Activated CD8-positive, alpha-beta memory T cell treated with anti-CD3 and anti-CD28 coated beads, Interleukin-2, amount 50 U/mL, for 24 hours (primary cell): ENCODE results near the gene SCCPDH.
"Not testable (repeated sequence)": the region's sequence is repeated elsewhere in the genome, so short reads cannot be mapped to it uniquely, and the experiment has no call there.

ENCODE experiments used
- DNase-seq: peaks from one replicate; pipeline ENCODE4 v3.0.0-alpha.2; 2020; ENCODE audit errors: extremely low read depth

The SCCPDH gene

DNA sequence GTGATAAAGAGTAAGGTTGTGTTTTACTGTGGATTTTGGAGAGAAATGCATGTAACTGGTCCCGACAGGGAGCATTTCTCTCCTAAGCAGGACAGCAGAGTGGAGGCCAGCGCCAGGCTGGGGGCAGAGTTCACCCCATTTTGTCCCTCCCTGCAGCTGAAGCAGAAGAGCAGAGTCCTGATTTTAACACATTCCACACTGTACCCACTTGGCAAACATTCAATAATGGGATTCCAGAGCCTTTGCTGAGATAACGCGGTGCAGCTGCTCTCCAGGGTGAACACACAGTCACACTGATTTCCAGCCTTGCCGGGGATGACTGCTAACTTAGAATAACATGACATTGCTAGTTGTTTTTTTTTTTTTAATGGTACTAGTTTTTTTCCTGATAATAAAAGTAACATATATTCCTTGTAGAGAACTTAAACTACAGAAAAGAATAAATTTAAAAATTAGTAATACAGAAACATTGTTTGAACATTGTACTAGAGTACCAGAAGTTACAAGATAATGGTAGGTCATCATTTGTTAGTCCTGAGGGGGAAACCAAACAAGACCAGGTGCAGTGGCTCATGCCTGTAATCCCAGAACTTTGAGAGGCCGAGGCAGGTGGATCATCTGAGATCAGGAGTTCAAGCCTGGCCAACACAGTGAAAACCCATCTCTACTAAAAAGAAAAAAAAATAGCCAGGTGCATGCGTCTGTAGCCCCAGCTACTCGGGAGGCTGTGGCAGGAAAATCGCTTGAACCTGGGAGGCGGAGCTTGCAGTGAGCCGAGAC is 77.2 kb downstream of the SCCPDH start:
- DNase-seq, result no peak

- DNase-seq, result no peak
These were observed 79.2 kb downstream of the SCCPDH start for GRCh38 chr1:246803373-246803772.

DNA sequence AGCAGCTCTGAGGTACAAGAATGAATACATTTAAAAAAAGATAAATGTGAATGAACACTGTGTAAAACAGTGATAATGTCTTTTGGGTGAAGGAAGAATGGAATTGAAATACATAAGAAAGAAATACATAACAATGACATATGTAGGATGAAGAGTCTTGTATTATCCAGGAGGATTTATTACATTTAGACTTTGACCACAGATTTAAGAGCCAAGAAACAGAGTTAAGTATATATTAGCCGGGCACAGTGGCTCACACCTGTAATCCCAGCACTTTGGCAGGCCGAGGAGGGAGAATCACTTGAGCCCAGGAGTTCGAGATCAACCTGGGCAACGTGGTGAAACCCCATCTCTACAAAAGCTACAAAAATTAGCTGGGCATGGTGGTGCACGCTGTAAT is 79.7 kb downstream of the SCCPDH start:
- no peak for DNase-seq

- DNase-seq, result no peak
These were observed 81.0 kb downstream of the SCCPDH start for GRCh38 chr1:246805135-246805716.

DNA sequence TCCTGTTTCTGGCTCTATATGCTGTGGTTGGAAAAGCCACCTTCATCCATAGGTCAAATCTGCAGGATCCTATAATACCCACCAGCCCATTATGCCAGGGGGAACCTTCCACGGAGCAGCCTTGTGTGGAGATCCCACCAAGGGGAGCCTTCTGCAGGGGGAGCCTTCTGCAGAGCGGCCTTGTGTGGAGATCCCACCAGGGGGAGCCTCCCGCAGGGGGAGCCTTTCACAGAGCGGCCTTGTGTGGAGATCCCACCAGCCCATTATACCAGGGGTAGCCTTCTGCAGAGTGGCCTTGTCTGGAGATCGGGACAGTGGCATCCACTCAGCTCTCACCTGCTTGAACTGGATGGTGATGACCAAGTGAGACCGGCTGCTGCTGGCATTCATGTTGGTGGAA is 85.3 kb downstream of the SCCPDH start:
- DNase-seq, result no peak

- DNase-seq, result no peak
These were observed 87.8 kb downstream of the SCCPDH start for GRCh38 chr1:246811985-246812384.

- DNase-seq, result not testable (repeated sequence)
These were observed 89.1 kb downstream of the SCCPDH start for GRCh38 chr1:246813325-246813724.

- no peak for DNase-seq
These were observed 90.7 kb downstream of the SCCPDH start for GRCh38 chr1:246814890-246815289.

GRCh38 chr1:246815693-246816270 is 91.6 kb downstream of the SCCPDH start:
- DNase-seq, result no peak
